H1 (cell line): ENCODE measurements around the gene CHCHD6. TPM values are rescaled to one million over a fixed set of nuclear protein-coding genes. Genes with fewer than 3 reads are reported as not detected.

Experiments
- CTCF ChIA-PET: fragments of 300-600 bp; sonication (Branson Sonifier 250); formaldehyde crosslinking; loops from one replicate; lab custom pipeline; 2021; ENCODE audit not compliant: partially characterized antibody; lab: Charles Lee
- POLR2A ChIA-PET: fragments of 300-600 bp; sonication (Branson Sonifier 250); formaldehyde crosslinking; loops from one replicate; lab custom pipeline; 2021; ENCODE audit warnings: inconsistent platforms; ENCODE audit not compliant: partially characterized antibody; lab: Charles Lee
- DNase-seq, 2 experiments: peaks; one replicate each; pipeline versions ENCODE4 v3.0.0 to v3.0.0-alpha.2; 2010 to 2022; ENCODE audit warnings: low spot score in 2 of 2, low read depth in 1 of 2, mixed read lengths in 1 of 2
- FAIRE-seq: peaks from 2 replicates; lab custom pipeline; 2011; peaks lifted over from hg19 to GRCh38; lab: Jason Lieb, UNC
- H2AFZ ChIP-seq: 2 replicates; pipeline ENCODE4 v1.8.1; 2012; ENCODE audit warnings: low read length, inconsistent platforms
- H2AK5ac ChIP-seq: 2 replicates; pipeline ENCODE4 v1.6.1; 2013; ENCODE audit warnings: low read depth, low read length
- H2BK120ac ChIP-seq: replicated peaks from 2 replicates; pipeline ENCODE3; 2013; ENCODE audit warnings: low read depth, low read length, inconsistent platforms
- H2BK12ac ChIP-seq: 2 replicates; pipeline ENCODE4 v1.6.1; 2013; ENCODE audit warnings: low read depth, low read length
- H2BK15ac ChIP-seq: 2 replicates; pipeline ENCODE4 v1.6.1; 2013; ENCODE audit warnings: low read length
- H2BK20ac ChIP-seq: 2 replicates; pipeline ENCODE4 v1.6.1; 2013; ENCODE audit warnings: low read length
- H2BK5ac ChIP-seq: 2 replicates; pipeline ENCODE4 v1.6.1; 2013; ENCODE audit warnings: low read depth, low read length
- H3K14ac ChIP-seq: 2 replicates; pipeline ENCODE4 v1.6.1; 2013; ENCODE audit warnings: inconsistent platforms; ENCODE audit not compliant: insufficient read length
- H3K18ac ChIP-seq: 2 replicates; pipeline ENCODE4 v1.6.1; 2013; ENCODE audit warnings: low read length; ENCODE audit errors: extremely low read depth
- H3K23ac ChIP-seq: 2 replicates; pipeline ENCODE4 v1.6.1; 2013; ENCODE audit warnings: inconsistent platforms; ENCODE audit not compliant: insufficient read length
- H3K23me2 ChIP-seq: 2 replicates; pipeline ENCODE4 v1.6.1; 2013; ENCODE audit warnings: low read depth, low read length
- H3K27ac ChIP-seq: 2 replicates; pipeline ENCODE4 v1.6.1; 2011; ENCODE audit warnings: low read depth, low read length, inconsistent platforms
- H3K27me3 ChIP-seq, 4 experiments: replicated peaks in 1 of 4; 1 replicate in 1 of 4; 2 replicates in 3 of 4; pipeline versions ENCODE4 v1.6.1 to v1.8.1; 2011 to 2013; ENCODE audit warnings: low read length in 3 of 4, mild to moderate bottlenecking in 3 of 4, inconsistent platforms in 2 of 4, mixed read lengths in 2 of 4, moderate library complexity in 1 of 4; ENCODE audit not compliant: control insufficient read depth in 3 of 4, insufficient read depth in 3 of 4; ENCODE audit errors: extremely low read depth in 1 of 4
- H3K36me3 ChIP-seq, 4 experiments: 2 replicates each; pipeline versions ENCODE4 v1.6.1 to v1.8.1; 2011 to 2013; ENCODE audit warnings: mild to moderate bottlenecking in 4 of 4, low read length in 3 of 4, moderate library complexity in 2 of 4, control low read depth in 1 of 4, inconsistent platforms in 1 of 4; ENCODE audit not compliant: insufficient read depth in 4 of 4, control insufficient read depth in 2 of 4
- H3K4ac ChIP-seq: replicated peaks from 2 replicates; pipeline ENCODE3; 2013; ENCODE audit warnings: low read length, low read depth, mixed read lengths, inconsistent platforms; ENCODE audit not compliant: insufficient read length
- H3K4me1 ChIP-seq, 4 experiments: replicated peaks in 1 of 4; 1 replicate in 1 of 4; 2 replicates in 3 of 4; pipeline versions ENCODE4 v1.6.1 to v1.8.1; 2011 to 2013; ENCODE audit warnings: low read length in 3 of 4, inconsistent platforms in 2 of 4, mixed read lengths in 1 of 4; ENCODE audit not compliant: insufficient read depth in 4 of 4, control insufficient read depth in 3 of 4
- H3K4me2 ChIP-seq, 2 experiments: 2 replicates each; pipeline versions ENCODE4 v1.6.1 to v1.8.1; 2011 to 2013; ENCODE audit warnings: low read depth in 2 of 2, low read length in 2 of 2, control low read depth in 1 of 2, inconsistent platforms in 1 of 2, mild to moderate bottlenecking in 1 of 2; ENCODE audit not compliant: insufficient read depth in 1 of 2
- H3K4me3 ChIP-seq, 4 experiments: fragments of 200-600, 300-600 bp in 1 of 4; sonication (generic), shearing (Covaris generic), sonication (Bioruptor Twin) in 1 of 4; 2 replicates each; pipeline versions ENCODE4 v1.5.1 to v1.8.1; 2011 to 2016; ENCODE audit warnings: low read length in 4 of 4, low read depth in 3 of 4, control low read depth in 2 of 4, inconsistent platforms in 2 of 4, mild to moderate bottlenecking in 2 of 4, mixed read lengths in 1 of 4, moderate library complexity in 1 of 4; ENCODE audit not compliant: insufficient read depth in 2 of 4; ENCODE audit errors: extremely low read depth in 1 of 4
- H3K56ac ChIP-seq: replicated peaks from 2 replicates; pipeline ENCODE3; 2013; ENCODE audit warnings: low read depth, mild to moderate bottlenecking, mixed read lengths, low read length, inconsistent platforms; ENCODE audit not compliant: insufficient read length
- H3K79me1 ChIP-seq: 2 replicates; pipeline ENCODE4 v1.6.1; 2013; ENCODE audit warnings: low read depth, low read length, control low read depth
- H3K79me2 ChIP-seq, 2 experiments: 2 replicates each; pipeline versions ENCODE4 v1.6.1 to v1.8.1; 2012 to 2013; ENCODE audit warnings: low read length in 2 of 2, mild to moderate bottlenecking in 2 of 2, inconsistent platforms in 1 of 2; ENCODE audit not compliant: insufficient read depth in 2 of 2, control insufficient read depth in 1 of 2
- H3K9ac ChIP-seq, 4 experiments: replicated peaks in 1 of 4; 1 replicate in 1 of 4; 2 replicates in 3 of 4; pipeline versions ENCODE4 v1.6.1 to v1.8.1; 2011 to 2013; ENCODE audit warnings: low read depth in 3 of 4, low read length in 3 of 4, control low read depth in 2 of 4, mild to moderate bottlenecking in 2 of 4, moderate library complexity in 2 of 4, inconsistent platforms in 1 of 4; ENCODE audit errors: extremely low read depth in 1 of 4
- H3K9me3 ChIP-seq, 2 experiments: 2 replicates each; pipeline versions ENCODE4 v1.6.1 to v1.8.1; 2012 to 2013; ENCODE audit warnings: mild to moderate bottlenecking in 2 of 2, moderate library complexity in 2 of 2, control low read depth in 1 of 2, inconsistent platforms in 1 of 2, low read depth in 1 of 2, low read length in 1 of 2, mixed read lengths in 1 of 2; ENCODE audit not compliant: insufficient read depth in 2 of 2
- H4K20me1 ChIP-seq, 2 experiments: replicated peaks in 1 of 2; 2 replicates each; pipeline versions ENCODE3 to v1.8.1; 2011 to 2013; ENCODE audit warnings: inconsistent platforms in 2 of 2, low read length in 2 of 2, mild to moderate bottlenecking in 1 of 2; ENCODE audit not compliant: insufficient read depth in 2 of 2, control insufficient read depth in 1 of 2
- H4K5ac ChIP-seq: 2 replicates; pipeline ENCODE4 v1.6.1; 2013; ENCODE audit warnings: low read length, low read depth, mixed read lengths, inconsistent platforms; ENCODE audit not compliant: insufficient read length
- H4K8ac ChIP-seq: 2 replicates; pipeline ENCODE4 v1.8.0; 2013; ENCODE audit warnings: mild to moderate bottlenecking, moderate library complexity, low read length, inconsistent platforms; ENCODE audit not compliant: insufficient read depth; ENCODE audit errors: extremely low read depth
- H4K91ac ChIP-seq: replicated peaks from 2 replicates; pipeline ENCODE3; 2013; ENCODE audit warnings: low read length, mixed read lengths, inconsistent platforms; ENCODE audit not compliant: insufficient read length
- NANOG ChIP-seq: IDR thresholded peaks from 2 replicates; pipeline ENCODE4 v1.6.1; 2011; ENCODE audit warnings: low read length, low read depth, mild to moderate bottlenecking, inconsistent platforms; ENCODE audit not compliant: insufficient read depth, poor library complexity, severe bottlenecking
- SIX5 ChIP-seq: IDR thresholded peaks from 2 replicates; pipeline ENCODE4 v1.6.1; 2011; ENCODE audit warnings: mild to moderate bottlenecking, low read depth, low read length
- WGBS, 2 experiments: shearing (Covaris generic) in 1 of 2; methylation state at CpG; one replicate each; pipeline versions ENCODE4 v1.1.6 to v1.1.7; 2013 to 2015; ENCODE audit warnings: low lambda C conversion rate in 2 of 2, mixed read lengths in 2 of 2, inconsistent platforms in 1 of 2, low coverage in 1 of 2, missing lambda C conversion rate in 1 of 2; ENCODE audit not compliant: insufficient replicate concordance in 2 of 2, insufficient coverage in 1 of 2, insufficient read length in 1 of 2; ENCODE audit errors: extremely low coverage in 1 of 2, missing lambda C conversion rate in 1 of 2; 5-methylcytosine and 5-hydroxymethylcytosine counted together
- polyA plus RNA-seq, 7 experiments: library from polyadenylated mRNA; depleted of rRNA in 3 of 7; stranded (reverse) in 5 of 7; unstranded in 2 of 7; fragments of >200 nt in 5 of 7; fragments of 200-250 nt in 2 of 7; gene quantifications; 1 replicate in 5 of 7; 2 replicates in 1 of 7; 4 replicates in 1 of 7; pipeline versions ENCODE4 v1.2.1 to v1.2.3, GENCODE V29; 2011 to 2013; ENCODE audit warnings: missing spikeins in 2 of 7, mixed read lengths in 2 of 7
- total RNA-seq: library from RNA; stranded (reverse); fragmentation: NEBNext Ultra II Directional; extraction: Animal tissue kit (Norgen Biotek cat#: 25700); gene quantifications from 2 replicates; pipeline ENCODE4 v1.2.1, GENCODE V29; 2021

Gene CHCHD6
- total and polyA plus RNA-seq, 2 of the 8 experiments (the other 6 are each of a cell fraction or from before 2014, with no cell fraction given), result 32.4 to 37.6 TPM

DNA sequence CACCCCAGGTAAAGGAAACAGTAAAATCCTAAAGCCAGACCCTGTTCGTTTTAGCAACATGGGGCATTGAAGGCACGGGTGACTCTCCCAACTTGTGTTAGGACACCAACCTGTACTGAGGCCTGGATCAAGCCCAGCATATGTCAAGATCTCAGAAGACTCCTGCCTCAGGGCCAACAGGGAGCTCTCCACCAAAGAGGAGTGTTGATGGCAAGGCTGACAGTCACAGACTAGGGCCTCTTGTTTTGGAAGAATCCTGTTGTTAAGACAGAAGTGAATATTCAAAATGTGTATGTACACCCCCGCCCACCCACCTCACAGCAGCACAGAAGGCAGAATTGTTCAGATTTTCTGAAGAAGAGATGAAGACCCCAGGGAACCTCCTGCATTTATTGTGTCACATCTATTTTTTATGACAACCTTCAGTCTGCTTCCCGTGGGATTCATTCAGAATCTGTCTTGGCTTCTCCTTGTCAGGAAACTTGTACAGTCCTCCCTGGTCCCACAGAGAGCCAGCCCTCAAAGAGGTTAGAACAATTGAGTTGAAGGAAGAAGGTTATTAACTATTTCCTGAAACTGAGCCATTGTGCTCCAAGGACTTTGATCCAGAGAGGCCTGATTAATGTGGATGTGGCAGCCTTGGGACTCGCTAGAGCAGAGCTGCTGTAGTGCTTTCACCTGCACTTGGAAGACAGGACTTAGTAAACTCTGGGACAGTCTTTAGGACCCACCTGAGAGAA lies 217.2 kb downstream of the CHCHD6 start:
- Histone ChIP-seq H2BK12ac (no peak overlapping the region), H2BK120ac (no peak overlapping the region), H3K4me3 (no peak overlapping the region), H3K14ac (no peak overlapping the region), H3K18ac (no peak overlapping the region), H2BK20ac (no peak overlapping the region), H2BK15ac (no peak overlapping the region), H3K4ac (no peak overlapping the region), H3K27ac (no peak overlapping the region), H3K4me1 (no peaks in the 10 kb centered on the region), H3K27me3 (no peaks in the 10 kb centered on the region), H3K79me2 (no peaks in the 10 kb centered on the region), H2AFZ (no peak overlapping the region), H4K20me1 (no peaks in the 10 kb centered on the region), H3K79me1 (no peaks in the 10 kb centered on the region), H4K8ac (no peak overlapping the region), H3K23me2 (no peaks in the 10 kb centered on the region), H3K56ac (no peak overlapping the region), H4K91ac (no peak overlapping the region), H3K4me2 (no peak overlapping the region), H3K36me3 (no peaks in the 10 kb centered on the region), H3K23ac (no peak overlapping the region), H3K9ac (no peak overlapping the region), H2AK5ac (no peak overlapping the region), H3K9me3 (0 out of 4 replicates have a peak, but pooled peaks cover 0 to 6% of the 10 kb centered on the region in 2 experiments), H2BK5ac (no peak overlapping the region), H4K5ac (no peak overlapping the region)
- FAIRE-seq (no peak), DNase-seq (no peak)
- TF ChIP-seq NANOG (no peak), SIX5 (no peak)
- ChIA-PET CTCF (interaction anchor here (0.8 to 2.3 kb wide), 8 partner anchors 11 to 654 kb away, joined by 3 to 8 read pairs (median 3); no protein-coding TSS in a partner anchor), POLR2A (interaction anchor here (0.6 to 1.2 kb wide), 2 partner anchors 8 to 12 kb away, joined by 3 read pairs; no protein-coding TSS in a partner anchor)
- 83% methylated on average over 5 of the region's 5 CpGs; no CpG with 5 or more reads in 1 of the 2 experiments for WGBS, 2 experiments
